ENCODE results near the gene CBLN3.
A peak's percentile ranks its signal among the peaks of the same experiment; 100 is the strongest.

The CBLN3 gene

DNA sequence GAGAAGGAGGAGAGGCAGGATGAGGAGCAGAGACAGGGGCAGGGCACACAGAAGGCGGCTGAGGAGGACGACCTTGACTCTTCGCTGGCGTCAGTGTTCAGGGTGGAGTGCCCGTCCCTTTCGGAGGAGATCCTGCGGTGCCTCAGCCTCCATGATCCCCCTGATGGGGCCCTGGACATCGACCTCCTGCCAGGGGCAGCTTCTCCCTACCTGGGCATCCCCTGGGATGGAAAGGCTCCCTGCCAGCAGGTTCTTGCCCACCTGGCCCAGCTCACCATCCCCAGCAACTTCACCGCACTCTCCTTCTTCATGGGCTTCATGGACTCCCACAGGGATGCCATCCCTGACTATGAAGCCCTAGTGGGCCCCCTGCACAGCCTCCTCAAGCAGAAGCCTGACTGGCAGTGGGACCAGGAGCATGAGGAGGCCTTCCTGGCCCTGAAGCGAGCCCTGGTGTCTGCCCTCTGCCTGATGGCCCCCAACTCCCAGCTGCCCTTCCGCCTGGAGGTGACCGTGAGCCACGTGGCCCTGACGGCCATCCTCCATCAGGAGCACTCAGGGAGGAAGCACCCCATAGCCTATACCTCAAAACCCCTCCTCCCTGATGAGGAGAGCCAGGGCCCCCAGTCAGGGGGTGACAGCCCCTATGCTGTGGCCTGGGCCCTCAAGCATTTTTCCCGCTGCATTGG, 14.6 kb downstream of the CBLN3 start:
- no peak overlapping the region for H3K27ac ChIP-seq (replicated peaks; ENCODE audit: low read length)
- no CpG with 5 or more reads among the region's 15 CpGs for WGBS, 2 donors (ENCODE audit: extremely low coverage in 2 of 2, insufficient read length in 2 of 2, insufficient replicate concordance in 1 of 2)
- peaks cover 0 to 35% (median 0%) of the 10 kb centered on the region in 3 experiments for H3K27me3 ChIP-seq (ENCODE audit: control insufficient read depth in 3 of 3, insufficient read depth in 3 of 3, low read depth in 1 of 3, low read length in 3 of 3)
- no peaks in the 10 kb centered on the region for H3K9me3 ChIP-seq (replicated peaks in 1 of 2; ENCODE audit: control insufficient read depth in 2 of 2, insufficient read depth in 1 of 2, low read depth in 1 of 2, low read length in 2 of 2)
- H3K9ac ChIP-seq (ENCODE audit: low read depth, low read length, poor library complexity): peak overlapping the region; percentile 13
- H3K23ac ChIP-seq (ENCODE audit: low read depth, low read length, poor library complexity): no peak overlapping the region
- no peak overlapping the region for H2BK15ac ChIP-seq (ENCODE audit: low read length)
- no peak for DNase-seq (ENCODE audit: low spot score)
- no peak overlapping the region for H2BK12ac ChIP-seq (ENCODE audit: low read length)
- no peak overlapping the region for H3K18ac ChIP-seq (ENCODE audit: low read length)
- peaks cover 0 to 17% of the 10 kb centered on the region in 2 donors for H3K36me3 ChIP-seq (replicated peaks in 1 of 2; ENCODE audit: control insufficient read depth in 2 of 2, insufficient read depth in 2 of 2, low read length in 2 of 2)
- no peak overlapping the region for H3K4ac ChIP-seq (ENCODE audit: low read length)
- H3K4me1 ChIP-seq (ENCODE audit: control insufficient read depth in 2 of 2, insufficient read depth in 1 of 2, low read depth in 1 of 2, low read length in 2 of 2): no peaks in the 10 kb centered on the region
- H2AK5ac ChIP-seq (ENCODE audit: low read depth, low read length): no peak overlapping the region
- H3K4me3 ChIP-seq (ENCODE audit: low read length in 2 of 2): no peak overlapping the region
- H2BK120ac ChIP-seq (ENCODE audit: low read depth, low read length): no peak overlapping the region
- no peak overlapping the region for H2AFZ ChIP-seq (ENCODE audit: low read length)
- H3K14ac ChIP-seq (ENCODE audit: low read length): no peak overlapping the region
- H3K4me2 ChIP-seq (ENCODE audit: insufficient read depth, low read length, poor library complexity, severe bottlenecking): no peak overlapping the region
- peaks cover 1% of the 10 kb centered on the region for H3K79me1 ChIP-seq (ENCODE audit: low read depth, low read length)
- H4K8ac ChIP-seq (ENCODE audit: low read depth, low read length): no peak overlapping the region
- H2BK5ac ChIP-seq (ENCODE audit: low read length): no peak overlapping the region
- no peak overlapping the region for H4K91ac ChIP-seq (ENCODE audit: low read depth, low read length, poor library complexity)

DNA sequence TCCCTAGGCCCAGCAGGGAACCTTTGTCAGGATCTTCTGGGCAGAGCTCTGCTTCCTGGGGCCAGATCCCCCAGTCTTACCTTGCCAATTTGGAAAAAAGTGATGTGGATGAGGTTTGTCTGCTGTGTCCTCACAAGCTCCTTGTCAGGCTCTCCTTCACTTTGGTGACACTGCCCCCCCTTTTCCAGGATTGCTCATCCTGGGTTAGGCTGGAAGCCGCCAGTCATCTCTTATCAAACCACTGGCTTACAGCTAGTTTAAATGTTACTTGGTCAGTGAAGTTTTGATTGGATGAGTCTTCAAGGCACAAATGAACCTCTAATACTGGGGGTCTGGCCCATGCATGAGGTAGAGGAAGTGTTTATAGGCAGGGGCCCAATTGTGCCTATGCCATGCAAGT, 15.4 kb downstream of the CBLN3 start:
- Histone ChIP-seq H3K4me3 (ENCODE audit: low read length in 2 of 2) (no peak overlapping the region), H4K91ac (ENCODE audit: low read depth, low read length, poor library complexity) (no peak overlapping the region), H2BK15ac (ENCODE audit: low read length) (no peak overlapping the region), H2AK5ac (ENCODE audit: low read depth, low read length) (no peak overlapping the region), H4K8ac (ENCODE audit: low read depth, low read length) (no peak overlapping the region), H3K27ac (replicated peaks; ENCODE audit: low read length) (no peak overlapping the region), H2BK120ac (ENCODE audit: low read depth, low read length) (no peak overlapping the region), H3K9me3 (replicated peaks in 1 of 2; ENCODE audit: control insufficient read depth in 2 of 2, insufficient read depth in 1 of 2, low read depth in 1 of 2, low read length in 2 of 2) (no peaks in the 10 kb centered on the region), H3K9ac (ENCODE audit: low read depth, low read length, poor library complexity) (no peak overlapping the region), H3K4ac (ENCODE audit: low read length) (no peak overlapping the region), H3K18ac (ENCODE audit: low read length) (no peak overlapping the region), H3K23ac (ENCODE audit: low read depth, low read length, poor library complexity) (no peak overlapping the region), H2BK5ac (ENCODE audit: low read length) (no peak overlapping the region), H3K79me1 (ENCODE audit: low read depth, low read length) (peaks cover 1% of the 10 kb centered on the region), H3K4me2 (ENCODE audit: insufficient read depth, low read length, poor library complexity, severe bottlenecking) (no peak overlapping the region), H3K4me1 (ENCODE audit: control insufficient read depth in 2 of 2, insufficient read depth in 1 of 2, low read depth in 1 of 2, low read length in 2 of 2) (no peaks in the 10 kb centered on the region), H2BK12ac (ENCODE audit: low read length) (no peak overlapping the region), H3K14ac (ENCODE audit: low read length) (no peak overlapping the region), H3K27me3 (ENCODE audit: control insufficient read depth in 3 of 3, insufficient read depth in 3 of 3, low read depth in 1 of 3, low read length in 3 of 3) (peaks cover 0 to 38% (median 0%) of the 10 kb centered on the region in 3 experiments), H2AFZ (ENCODE audit: low read length) (no peak overlapping the region), H3K36me3 (replicated peaks in 1 of 2; ENCODE audit: control insufficient read depth in 2 of 2, insufficient read depth in 2 of 2, low read length in 2 of 2) (peaks cover 0 to 17% of the 10 kb centered on the region in 2 donors)
- DNase-seq (ENCODE audit: low spot score): no peak
- no CpG with 5 or more reads among the region's 1 CpG for WGBS, 2 donors (ENCODE audit: extremely low coverage in 2 of 2, insufficient read length in 2 of 2, insufficient replicate concordance in 1 of 2)

DNA sequence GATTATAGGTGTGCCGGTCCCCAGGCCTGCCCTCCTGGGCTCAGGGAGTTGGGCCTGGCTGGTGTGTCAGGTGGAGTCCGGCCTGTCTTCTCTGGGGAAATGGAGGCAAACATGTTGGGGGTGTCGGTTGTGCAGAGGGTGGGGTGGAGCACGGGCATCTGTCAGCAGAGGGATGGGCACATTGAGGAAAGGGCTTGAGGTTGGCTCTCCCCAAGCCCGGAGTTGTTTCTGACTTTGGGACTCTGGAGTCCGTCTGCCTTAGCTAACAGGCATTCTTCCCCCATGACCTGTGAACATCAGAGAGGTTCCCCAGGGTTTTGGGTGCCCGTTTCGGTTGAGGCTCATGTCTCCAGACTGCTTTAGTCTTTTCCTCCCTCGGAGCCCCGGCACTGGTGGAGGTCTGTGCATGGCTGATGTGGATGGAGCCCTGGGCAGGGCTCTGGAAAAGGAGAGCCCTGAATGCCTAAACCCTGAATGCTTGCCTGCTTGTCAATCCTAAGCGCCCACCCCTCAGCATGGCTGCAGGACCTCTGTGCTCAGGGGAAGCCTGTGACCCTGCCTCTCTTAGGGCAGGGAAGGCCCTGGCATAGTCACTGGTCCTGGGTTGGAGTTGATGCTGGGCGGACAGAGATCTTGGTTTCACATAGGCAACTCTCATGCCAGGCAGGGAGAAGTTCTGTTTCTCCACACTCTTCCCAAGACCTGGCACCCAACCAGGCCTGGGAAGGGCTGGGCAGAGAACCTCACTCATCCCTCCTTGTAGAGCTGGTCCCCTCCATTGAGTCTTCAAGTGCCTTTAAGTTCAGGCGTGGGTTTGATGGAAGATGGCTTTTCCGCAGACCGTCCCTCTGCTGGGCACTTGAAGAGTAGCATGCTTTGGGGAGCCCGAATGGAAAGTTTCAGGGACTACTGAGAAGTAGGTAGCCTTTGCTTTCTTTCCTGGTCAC, 17.8 kb downstream of the CBLN3 start:
- peak; percentile 23 for DNase-seq (ENCODE audit: low spot score)
- no peaks in the 10 kb centered on the region for H3K4me1 ChIP-seq (ENCODE audit: control insufficient read depth in 2 of 2, insufficient read depth in 1 of 2, low read depth in 1 of 2, low read length in 2 of 2)
- no CpG with 5 or more reads among the region's 16 CpGs for WGBS, 2 donors (ENCODE audit: extremely low coverage in 2 of 2, insufficient read length in 2 of 2, insufficient replicate concordance in 1 of 2)

DNA sequence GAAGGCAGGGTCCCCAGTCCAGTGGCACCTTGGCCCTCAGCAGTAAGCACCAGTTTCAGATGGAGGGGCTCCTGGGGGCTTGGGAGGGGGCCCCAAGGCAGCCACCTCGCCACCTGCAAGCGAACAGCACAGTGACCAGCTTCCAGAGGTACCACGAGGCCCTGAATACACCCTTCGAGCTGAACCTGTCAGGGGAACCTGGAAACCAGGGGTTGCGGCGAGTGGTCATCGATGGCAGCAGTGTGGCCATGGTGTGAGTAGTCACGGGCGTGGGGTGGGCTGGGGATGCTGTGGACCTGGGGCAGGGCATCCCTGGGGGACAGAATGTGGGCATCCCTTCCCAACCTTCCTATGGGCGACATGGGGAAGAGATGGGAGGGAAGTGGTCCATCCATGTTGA, 19.5 kb downstream of the CBLN3 start:
- Histone ChIP-seq H3K79me1 (ENCODE audit: low read depth, low read length) (peaks cover 1% of the 10 kb centered on the region), H4K8ac (ENCODE audit: low read depth, low read length) (peak overlapping the region; percentile 74), H3K27ac (replicated peaks; ENCODE audit: low read length) (no peak overlapping the region), H4K91ac (ENCODE audit: low read depth, low read length, poor library complexity) (no peak overlapping the region), H2AK5ac (ENCODE audit: low read depth, low read length) (no peak overlapping the region), H2BK5ac (ENCODE audit: low read length) (no peak overlapping the region), H3K9ac (ENCODE audit: low read depth, low read length, poor library complexity) (no peak overlapping the region), H3K9me3 (replicated peaks in 1 of 2; ENCODE audit: control insufficient read depth in 2 of 2, insufficient read depth in 1 of 2, low read depth in 1 of 2, low read length in 2 of 2) (no peaks in the 10 kb centered on the region), H3K4me2 (ENCODE audit: insufficient read depth, low read length, poor library complexity, severe bottlenecking) (no peak overlapping the region), H3K36me3 (replicated peaks in 1 of 2; ENCODE audit: control insufficient read depth in 2 of 2, insufficient read depth in 2 of 2, low read length in 2 of 2) (peaks cover 0 to 23% of the 10 kb centered on the region in 2 donors), H3K4ac (ENCODE audit: low read length) (no peak overlapping the region), H2BK12ac (ENCODE audit: low read length) (no peak overlapping the region), H3K14ac (ENCODE audit: low read length) (no peak overlapping the region), H3K23ac (ENCODE audit: low read depth, low read length, poor library complexity) (peak overlapping the region; percentile 62), H2AFZ (ENCODE audit: low read length) (no peak overlapping the region), H2BK15ac (ENCODE audit: low read length) (no peak overlapping the region), H2BK120ac (ENCODE audit: low read depth, low read length) (no peak overlapping the region), H3K27me3 (ENCODE audit: control insufficient read depth in 3 of 3, insufficient read depth in 3 of 3, low read depth in 1 of 3, low read length in 3 of 3) (peaks cover 0 to 30% (median 0%) of the 10 kb centered on the region in 3 experiments), H3K18ac (ENCODE audit: low read length) (no peak overlapping the region), H3K4me1 (ENCODE audit: control insufficient read depth in 2 of 2, insufficient read depth in 1 of 2, low read depth in 1 of 2, low read length in 2 of 2) (no peaks in the 10 kb centered on the region), H3K4me3 (ENCODE audit: low read length in 2 of 2) (no peak overlapping the region)
- no peak for DNase-seq (ENCODE audit: low spot score)
- no CpG with 5 or more reads among the region's 10 CpGs for WGBS, 2 donors (ENCODE audit: extremely low coverage in 2 of 2, insufficient read length in 2 of 2, insufficient replicate concordance in 1 of 2)

More for the DNA sequence above, 17.8 kb downstream of the CBLN3 start:
- no peak overlapping the region for H3K4me3 ChIP-seq (ENCODE audit: low read length in 2 of 2)
- no peak overlapping the region for H3K14ac ChIP-seq (ENCODE audit: low read length)
- peaks cover 0 to 23% of the 10 kb centered on the region in 2 donors for H3K36me3 ChIP-seq (replicated peaks in 1 of 2; ENCODE audit: control insufficient read depth in 2 of 2, insufficient read depth in 2 of 2, low read length in 2 of 2)
- H3K27me3 ChIP-seq (ENCODE audit: control insufficient read depth in 3 of 3, insufficient read depth in 3 of 3, low read depth in 1 of 3, low read length in 3 of 3): peaks cover 0 to 32% (median 0%) of the 10 kb centered on the region in 3 experiments
- no peak overlapping the region for H3K23ac ChIP-seq (ENCODE audit: low read depth, low read length, poor library complexity)
- H3K9me3 ChIP-seq (replicated peaks in 1 of 2; ENCODE audit: control insufficient read depth in 2 of 2, insufficient read depth in 1 of 2, low read depth in 1 of 2, low read length in 2 of 2): no peaks in the 10 kb centered on the region
- no peak overlapping the region for H4K91ac ChIP-seq (ENCODE audit: low read depth, low read length, poor library complexity)
- no peak overlapping the region for H4K8ac ChIP-seq (ENCODE audit: low read depth, low read length)
- no peak overlapping the region for H2BK120ac ChIP-seq (ENCODE audit: low read depth, low read length)
- no peak overlapping the region for H3K18ac ChIP-seq (ENCODE audit: low read length)
- H3K27ac ChIP-seq (replicated peaks; ENCODE audit: low read length): no peak overlapping the region
- H2AFZ ChIP-seq (ENCODE audit: low read length): no peak overlapping the region
- no peak overlapping the region for H3K4ac ChIP-seq (ENCODE audit: low read length)
- H2AK5ac ChIP-seq (ENCODE audit: low read depth, low read length): no peak overlapping the region
- H2BK15ac ChIP-seq (ENCODE audit: low read length): no peak overlapping the region
- H3K9ac ChIP-seq (ENCODE audit: low read depth, low read length, poor library complexity): no peak overlapping the region
- H2BK5ac ChIP-seq (ENCODE audit: low read length): no peak overlapping the region
- H3K79me1 ChIP-seq (ENCODE audit: low read depth, low read length): peaks cover 1% of the 10 kb centered on the region
- no peak overlapping the region for H3K4me2 ChIP-seq (ENCODE audit: insufficient read depth, low read length, poor library complexity, severe bottlenecking)
- H2BK12ac ChIP-seq (ENCODE audit: low read length): peak overlapping the region; percentile 16

All from neuronal stem cell (in vitro differentiated cells).